Measurements from ENCODE around the gene DRICH1.
"Not testable (repeated sequence)": the region's sequence is repeated elsewhere in the genome, so short reads cannot be mapped to it uniquely, and the experiment has no call there.

Gene DRICH1, protein sequence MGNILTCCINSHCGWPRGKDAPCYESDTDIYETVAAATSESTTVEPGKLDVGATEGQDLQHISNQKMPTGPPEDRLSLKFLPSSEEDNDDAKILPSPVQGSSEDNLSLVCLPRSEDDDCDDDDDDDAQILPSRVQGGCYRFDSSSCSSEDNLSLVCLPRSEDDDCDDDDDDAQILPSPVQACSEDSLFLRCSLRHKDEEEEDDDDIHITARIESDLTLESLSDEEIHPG

DNA sequence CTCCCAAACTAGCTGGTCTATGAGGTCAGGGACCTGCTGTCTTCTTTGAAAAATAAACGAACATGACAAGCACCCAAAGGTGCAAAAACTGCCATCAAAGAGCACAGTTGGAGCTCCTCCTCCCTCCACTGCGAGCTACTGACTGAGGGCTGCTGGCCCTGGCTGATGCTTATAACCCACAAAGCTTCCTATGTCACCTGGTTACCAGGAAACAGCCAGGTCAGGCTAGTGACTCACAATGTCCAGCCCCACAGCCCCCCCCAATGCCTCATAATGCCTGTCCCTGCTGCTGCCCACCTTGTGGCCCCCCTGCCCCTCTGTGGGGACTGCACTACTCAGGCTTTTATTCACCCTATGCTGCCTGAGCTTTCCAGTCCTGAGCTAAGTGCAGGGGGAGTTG lies at the start of gene DRICH1:
Gene DRICH1 (minus strand): TSS at position 144 of the 400 bp plus-strand sequence. CDS start 298 bp downstream, outside the sequence.
- no peak for DNase-seq

DNA sequence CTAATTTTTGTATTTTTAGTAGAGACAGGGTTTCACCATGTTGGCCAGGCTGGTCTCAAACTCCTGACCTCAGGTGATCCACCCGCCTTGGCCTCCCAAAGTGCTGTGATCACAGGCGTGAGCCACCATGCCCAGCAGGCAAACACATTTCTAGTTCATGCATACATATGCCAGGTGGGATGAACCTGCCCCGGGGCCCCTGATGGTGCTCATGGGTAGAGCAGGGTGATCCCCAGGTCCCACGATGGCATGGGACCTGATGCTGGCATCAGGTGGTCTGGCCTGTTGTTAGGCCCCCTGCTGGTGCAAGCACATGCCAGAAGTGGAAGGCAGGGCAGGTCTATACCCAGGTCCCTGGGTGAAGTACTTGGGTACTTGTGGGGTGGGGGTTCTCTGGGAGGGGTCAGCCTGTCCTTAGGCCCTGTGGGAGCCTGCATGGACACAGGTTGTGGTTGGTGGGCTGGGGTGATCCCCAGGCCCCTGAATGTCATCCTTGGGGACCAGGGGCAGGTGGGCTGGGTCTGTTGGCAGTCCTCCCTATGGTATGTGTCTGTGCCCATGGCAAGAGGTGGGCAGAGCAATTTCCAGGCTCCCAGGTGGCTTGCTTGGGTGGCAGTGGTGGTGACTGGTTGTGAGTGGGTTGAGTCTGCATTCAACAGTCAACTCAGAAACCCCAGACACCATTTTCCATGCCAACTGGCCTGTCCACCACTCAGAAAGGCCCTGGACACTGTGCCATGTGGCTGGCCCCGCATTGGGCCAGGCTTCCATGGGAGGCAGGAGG lies 49.1 kb upstream of the DRICH1 start:
- no peak for DNase-seq

DNA sequence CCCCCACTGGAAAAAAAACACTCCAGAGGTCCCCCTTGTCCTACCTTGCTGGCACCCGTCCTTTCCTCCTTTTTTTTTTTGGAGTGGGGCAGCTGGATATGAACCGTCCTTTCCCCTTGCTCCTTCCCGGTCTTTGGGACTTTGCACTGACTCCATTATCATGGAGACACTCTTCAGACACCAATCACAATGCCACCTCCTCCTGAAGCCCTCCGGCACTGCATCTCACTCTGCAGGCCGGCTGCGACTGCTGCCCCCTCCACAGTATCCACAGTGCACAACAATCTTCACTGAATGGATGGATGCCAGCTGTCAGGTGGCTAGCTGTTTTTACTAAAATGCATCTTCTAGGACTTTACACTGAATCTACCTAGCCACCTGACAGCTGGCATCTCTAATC lies 46.0 kb upstream of the DRICH1 start:
- DNase-seq: no peak

DNA sequence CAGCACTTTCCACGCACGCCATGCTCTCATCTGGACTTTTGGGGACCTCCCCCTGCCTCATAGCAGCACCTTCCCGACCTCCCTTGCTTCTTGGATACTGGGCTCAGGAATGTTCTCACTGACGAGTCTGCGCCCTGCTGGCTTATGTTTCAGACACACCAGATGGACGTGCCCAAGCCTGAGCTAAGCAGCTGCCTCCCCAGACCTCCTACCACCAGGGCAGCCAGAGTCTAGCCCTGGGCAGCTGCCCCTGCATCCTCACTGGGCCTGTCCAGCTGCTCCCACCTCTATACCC lies 45.5 kb upstream of the DRICH1 start:
- no peak for DNase-seq

DNA sequence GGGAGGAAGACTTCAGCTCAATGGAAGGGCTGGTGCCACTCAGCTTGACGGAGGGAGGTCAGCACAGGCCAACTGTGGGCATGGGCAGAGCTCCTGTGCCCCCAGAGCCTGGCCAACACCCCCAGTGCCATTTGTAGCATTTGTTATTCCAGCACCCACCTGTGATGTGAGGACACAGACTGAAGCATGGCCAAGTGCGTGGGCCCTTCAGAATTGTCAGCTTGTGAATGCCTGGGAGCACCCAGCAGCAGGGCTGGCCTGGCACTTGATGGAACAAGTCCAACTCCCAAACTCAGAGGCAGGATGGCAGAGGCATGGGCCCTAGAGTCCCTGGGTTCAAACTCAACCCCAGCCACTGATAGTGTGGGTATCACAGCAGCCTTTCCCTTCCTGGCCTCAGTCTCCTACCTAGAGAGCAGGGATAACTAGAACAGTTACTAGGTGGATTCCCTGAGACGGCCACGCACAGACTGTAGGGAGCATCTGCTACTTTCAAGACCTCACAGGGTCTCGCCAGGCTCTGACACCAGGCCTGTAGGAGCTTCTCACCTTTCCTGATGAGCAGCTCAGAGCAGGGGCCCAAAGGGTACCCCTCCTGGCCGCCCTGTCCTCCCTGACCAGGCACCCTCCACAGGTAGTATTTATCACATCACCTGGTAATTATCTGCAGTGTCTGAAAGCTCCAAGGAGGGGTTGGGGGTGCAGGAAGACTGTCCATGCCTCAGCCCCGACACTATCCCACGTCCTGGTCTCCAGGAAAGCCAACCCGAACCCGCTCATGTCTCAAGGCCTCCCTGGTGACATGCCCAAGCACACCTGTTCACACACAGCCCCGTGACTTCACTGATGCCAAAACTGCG lies 45.0 kb upstream of the DRICH1 start:
- DNase-seq: not testable (repeated sequence)

DNA sequence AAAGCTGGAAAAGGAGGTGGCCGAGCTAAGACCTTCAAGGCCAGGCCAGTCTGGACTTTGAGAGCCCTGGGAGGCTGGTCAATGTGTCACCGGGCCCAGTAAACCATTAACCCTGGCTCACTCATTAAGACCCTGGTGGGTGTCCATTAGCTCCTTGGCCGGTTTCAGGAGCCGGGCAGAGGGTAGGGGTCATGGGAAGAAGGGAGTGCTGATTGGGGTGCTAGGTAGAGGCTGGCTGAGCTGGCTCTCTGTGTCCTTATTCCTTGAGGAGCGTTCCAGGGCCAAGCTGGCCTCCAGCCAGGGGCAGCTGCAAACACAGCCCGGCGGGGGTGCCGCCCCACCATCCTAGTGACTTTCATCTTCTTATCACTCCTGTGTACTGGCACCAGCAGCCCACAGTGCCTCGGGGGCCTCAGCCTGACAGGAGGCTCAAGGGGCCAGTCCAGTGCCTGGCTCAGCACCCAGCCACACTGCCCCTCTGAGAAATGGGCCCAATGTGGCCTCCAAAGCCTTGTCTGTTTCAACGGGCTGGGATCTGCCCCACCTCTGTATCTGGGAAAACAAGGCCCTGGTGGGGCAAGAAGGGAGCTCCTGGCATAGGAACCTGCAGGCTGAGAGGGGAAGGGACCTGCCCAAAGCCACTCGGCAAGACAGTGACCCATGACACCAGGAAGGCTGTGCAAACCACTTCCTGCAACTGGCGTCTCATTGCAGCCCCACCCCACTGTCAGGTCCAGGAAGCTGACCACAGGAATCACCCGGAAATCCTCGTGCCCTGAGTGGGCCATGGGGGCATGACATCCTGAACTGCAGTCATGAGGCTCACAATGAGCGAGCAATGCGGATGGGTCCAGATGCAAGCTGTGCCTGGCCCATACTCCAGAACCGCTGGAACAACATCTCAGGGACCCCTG lies 43.6 kb upstream of the DRICH1 start:
- no peak for DNase-seq

DNA sequence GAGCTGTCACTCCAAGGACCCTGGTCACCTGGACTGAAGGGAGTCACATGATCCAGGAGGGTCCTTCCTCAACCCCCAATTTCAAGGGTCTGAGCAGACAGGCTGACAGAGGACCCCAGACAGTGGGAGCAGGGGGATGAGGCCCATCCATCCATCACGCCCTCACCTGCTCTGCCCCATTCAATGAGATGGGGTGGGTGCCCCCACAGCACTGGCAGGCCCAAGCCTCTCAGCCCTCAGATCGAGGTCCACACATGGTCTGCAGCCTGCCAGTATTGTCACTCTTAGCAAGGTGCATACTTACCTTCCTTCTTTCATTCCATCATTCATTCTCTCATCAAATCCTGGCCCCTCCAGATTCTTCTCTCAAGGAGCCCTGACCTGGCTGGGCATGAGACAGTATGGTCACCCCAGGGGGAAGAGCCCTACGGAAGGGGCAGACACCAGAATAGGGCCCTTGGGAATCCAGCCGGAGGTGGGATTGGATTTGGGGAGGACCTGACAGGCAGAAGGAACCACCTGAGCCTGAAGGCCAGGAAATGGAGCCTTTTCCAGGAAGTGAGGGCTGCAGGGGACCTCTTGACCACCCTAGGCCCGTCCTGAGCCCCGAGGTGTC lies 42.9 kb upstream of the DRICH1 start:
- DNase-seq: not testable (repeated sequence)

DNA sequence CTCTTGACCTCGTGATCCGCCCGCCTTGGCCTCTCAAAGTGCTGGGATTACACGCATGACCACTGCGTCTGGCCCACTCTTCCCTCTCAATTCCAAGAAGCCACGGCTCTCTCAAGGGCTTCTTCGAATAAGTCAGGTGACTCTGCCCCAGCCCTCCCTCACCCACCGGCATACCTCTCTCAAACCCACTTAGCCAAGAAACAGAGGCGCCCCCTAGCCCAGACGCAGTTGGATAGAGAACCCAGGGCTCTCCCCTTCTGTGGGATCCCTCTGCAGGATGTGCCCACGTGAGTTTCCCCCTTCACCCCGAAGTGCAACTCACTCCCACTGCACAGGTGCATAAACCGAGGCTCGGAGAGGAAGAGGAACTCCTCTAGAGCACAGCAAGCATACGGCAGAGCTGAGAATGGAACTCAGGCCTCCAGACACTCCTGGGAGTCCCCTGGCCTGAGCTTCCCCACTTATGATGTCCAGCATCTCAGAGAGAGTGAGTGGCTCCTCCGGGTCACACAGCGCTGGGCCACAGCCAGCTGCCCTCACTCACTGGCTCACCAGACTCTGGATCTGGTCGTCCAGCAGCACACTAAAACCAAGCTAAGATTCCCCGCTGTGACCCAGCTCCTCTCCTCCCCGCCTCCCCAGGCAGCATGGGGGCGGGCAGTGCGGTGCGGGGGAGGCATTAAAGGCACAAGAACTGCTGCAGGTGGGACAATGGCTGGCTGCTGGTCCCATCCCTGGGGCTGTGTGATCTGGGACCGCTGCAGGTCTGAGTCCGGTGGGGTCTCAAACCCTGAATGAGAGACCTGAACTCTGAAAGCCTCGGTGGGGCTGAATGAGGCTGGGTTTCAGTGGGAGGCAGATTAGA lies 41.9 kb upstream of the DRICH1 start:
- DNase-seq: no peak

DNA sequence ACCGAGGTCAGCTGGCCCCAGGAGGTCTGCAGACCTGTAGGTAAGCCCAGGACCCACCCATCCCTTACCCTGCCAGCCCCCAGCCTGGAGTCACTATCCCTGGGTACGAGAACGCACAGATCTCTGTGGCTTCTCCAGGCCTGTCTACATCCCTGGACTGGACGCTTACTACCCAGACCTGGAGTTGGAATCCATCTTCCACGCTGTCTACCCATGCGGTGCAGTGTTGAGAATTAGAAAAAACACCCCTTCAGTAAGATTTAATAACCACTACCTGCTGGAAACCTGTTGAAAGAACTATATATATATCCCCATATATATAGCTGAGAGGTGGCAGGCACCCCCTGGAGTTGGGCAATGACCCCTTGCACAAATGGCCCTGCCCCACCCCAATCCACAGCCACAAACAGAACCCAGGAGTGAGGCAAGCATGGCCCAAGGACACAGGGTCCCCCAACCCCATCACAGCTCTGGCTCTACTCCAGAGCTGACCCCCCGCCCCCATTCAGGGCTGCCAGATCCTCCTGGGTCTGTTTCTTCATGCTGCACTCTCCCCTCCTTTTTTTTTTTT lies 41.0 kb upstream of the DRICH1 start:
- no peak for DNase-seq

DNA sequence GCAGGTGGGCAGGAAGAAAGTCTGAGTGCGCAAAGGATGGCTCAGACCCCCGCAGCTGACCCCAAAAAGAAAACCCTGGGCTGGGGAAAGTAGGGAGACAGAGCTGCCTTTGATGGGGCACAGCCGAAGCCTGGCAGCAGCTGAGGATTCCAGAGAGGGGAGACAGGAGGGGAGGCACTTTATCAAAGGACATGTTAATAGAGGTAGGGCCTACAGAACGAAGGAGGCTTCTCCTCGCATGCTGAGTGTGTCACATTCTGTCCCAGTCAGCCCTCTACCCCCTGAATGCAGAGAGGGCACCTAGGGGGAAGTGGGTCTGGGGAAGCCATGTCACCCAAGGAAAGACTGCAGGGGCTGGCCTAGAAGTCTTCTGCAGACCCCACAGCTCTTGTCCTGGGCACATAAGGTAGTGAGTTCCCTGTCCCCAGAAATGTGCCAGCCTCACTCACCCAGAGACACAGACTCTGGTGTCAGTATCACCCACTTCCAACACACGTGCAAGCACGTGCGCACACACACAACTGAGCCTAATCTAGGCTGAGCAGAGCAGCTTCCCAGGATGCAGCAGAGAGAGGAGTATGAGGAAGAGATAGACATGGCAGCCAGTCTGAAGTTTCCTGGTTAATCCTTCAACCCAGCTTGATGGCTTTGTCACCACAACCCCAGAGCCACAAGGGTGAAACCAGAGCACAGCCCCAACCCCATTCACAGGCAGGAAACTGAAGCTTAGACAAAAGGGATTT lies 40.4 kb upstream of the DRICH1 start:
- not testable (repeated sequence) for DNase-seq

DNA sequence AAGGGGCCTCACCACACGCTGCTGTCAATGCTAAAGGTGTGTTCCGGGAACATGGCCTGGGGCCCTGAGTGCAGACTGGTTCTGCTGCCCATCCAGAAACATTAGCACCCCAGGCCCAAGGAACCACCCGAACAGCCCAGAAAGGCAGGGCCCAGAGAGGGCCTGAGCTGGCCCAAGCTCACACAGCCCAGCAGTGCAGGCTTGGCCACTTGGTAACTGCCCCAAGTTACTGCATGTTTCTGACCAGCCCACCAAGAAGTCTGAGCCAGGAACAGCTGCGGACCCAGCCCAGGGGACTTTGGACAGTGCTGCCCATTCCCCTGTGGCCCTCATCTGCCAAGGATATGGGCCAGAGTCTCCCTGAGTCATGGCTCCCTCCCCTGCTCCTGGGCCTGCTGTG lies 39.3 kb upstream of the DRICH1 start:
- DNase-seq: not testable (repeated sequence)

DNA sequence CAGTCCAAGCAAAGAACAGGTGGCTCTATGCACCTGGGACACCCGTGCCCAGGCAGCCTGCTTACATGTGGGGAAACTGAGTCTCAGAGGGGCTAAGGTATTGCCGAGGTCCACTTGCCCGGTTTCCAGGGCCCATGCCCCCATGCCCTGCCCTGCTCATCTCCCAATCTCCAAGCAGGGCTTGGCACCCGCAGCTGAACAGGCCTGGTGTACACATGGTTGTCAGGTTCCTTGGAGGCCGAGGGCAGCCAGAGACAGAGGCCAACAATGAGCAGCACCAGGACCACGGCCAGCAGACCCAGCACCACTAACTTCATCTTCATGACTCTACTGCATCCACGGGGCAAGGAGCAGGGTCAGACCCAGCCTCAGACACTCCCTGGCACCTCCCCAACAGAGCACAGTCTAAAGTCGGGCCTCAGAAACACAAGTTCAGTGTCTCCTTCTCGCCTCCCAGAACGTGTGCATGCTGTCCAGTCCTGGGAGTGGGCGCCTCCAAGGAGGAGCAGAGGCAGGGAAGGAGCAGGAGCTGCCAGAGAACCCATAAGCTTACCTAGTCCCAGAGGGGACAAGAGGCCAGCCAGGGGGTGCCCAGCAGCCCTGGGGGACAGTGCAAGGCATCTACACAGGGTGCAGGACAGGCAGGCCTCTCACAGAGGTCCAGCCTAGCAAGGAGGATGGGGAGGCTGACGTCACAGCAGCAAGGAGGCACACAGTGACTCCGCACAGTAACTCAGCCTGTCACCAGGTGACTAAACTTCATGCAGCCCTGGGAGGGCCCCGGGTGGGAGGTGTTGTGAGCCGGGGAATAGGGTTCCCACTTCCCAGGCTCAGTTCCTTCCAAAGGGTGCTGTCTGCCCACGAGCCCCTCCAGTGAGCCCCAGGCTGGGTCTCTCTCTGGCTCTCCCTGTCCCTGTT lies 38.5 kb upstream of the DRICH1 start:
- DNase-seq: no peak

DNA sequence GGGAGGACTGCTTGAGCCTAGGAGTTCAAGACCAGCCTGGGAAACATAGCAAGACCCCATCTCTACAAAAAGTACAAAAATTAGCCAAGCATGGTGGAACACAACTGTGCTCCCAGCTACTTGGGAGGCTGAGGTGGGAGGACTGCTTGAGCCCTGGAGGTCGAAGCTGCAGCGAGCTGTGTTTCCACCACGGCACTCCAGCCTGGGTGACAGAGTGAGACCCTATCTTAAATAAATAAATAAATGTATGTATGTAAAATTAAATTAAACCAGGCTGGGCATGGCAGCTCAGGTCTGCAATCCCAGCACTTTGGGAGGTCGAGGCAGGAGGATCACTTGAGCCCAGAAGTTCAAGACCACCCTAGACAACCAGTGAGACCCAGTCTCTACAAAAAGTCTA lies 28.3 kb upstream of the DRICH1 start:
- not testable (repeated sequence) for DNase-seq

DNA sequence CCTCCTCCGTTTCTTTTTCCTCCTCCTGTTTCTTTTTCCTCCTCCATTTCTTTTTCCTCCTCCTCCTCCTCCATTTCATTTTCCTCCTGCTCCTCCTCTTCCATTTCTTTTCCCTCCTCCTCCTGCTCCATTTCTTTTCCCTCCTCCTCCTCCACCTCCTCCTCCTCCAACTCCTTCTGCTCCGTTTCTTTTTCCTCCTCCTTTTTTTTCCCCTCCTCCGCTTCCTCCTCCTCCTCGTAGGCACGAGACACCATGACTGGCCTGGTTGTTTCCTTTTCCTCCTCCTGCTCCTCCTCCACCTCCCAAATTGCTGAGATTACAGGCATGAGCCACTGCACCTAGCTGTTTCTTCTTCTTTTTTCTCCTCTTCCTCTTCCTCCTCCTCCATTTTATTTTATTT lies 25.6 kb upstream of the DRICH1 start:
- DNase-seq: no peak

DNA sequence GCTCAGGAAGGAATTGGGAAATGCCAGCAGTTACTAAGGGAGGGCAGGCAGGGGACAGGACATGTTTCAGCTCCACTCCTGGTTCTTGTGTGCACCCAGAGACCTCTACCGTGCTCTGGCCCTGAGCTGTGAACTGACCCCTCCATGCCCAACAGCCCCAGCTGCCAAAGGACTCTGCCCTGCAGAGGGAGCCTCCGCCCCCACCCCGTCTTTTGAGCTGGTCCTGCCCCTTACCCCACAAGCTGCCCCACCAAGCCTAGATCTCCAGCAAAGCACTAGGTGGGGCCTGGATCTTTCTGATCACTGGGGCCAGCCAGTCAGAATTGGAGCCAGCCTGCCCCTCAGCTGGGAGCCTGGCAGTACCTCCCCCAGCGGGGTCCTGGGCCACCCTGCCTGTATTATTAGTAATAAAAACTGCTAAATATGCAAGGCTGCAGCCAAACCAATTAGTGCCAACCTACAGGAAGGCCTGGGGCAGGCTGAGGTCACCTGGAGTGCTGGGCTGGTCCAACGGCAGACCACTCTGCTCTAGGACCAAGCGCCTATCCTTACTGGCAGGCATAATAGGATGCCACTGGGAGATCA lies 23.9 kb upstream of the DRICH1 start:
- DNase-seq: no peak

DNA sequence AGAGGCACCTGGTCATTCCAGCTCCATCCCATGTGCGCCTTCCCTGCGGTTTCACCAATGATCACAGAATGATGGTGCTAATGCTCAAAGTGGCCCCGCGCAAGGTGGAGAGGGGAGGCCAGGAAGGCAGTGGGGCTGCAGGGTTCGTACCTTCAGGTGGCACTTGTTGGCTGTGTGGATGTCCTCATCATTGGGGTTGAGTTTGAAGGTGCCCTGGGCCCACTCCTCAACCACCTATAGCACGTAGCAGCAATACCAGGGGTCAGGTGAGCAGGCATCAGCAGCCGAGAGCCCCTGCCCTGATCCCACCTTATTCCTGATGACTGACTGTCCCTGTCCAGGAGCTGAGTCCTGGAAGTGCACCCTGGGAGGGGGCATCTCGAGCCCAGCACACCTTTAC lies 20.6 kb upstream of the DRICH1 start:
- DNase-seq: no peak

DNA sequence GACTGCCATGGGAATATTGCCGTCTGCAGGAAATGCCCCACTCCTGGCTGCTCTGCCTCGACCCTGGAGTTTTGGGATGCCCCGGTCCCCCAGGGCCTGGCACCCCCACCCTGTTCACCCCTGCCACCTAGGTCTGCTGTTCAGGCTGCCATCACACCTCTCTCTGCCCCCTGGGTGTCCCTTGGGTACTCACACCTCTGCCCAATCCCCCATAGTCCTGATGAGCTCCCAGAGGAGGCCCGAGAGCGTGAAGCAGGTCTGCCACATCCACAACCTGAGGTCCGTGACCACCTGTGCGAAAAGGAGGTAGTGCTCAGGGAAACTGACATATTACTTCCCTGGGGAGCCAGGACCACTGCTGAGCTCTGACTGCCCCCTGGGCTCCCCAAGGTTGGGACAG lies 20.2 kb upstream of the DRICH1 start:
- no peak for DNase-seq

DNA sequence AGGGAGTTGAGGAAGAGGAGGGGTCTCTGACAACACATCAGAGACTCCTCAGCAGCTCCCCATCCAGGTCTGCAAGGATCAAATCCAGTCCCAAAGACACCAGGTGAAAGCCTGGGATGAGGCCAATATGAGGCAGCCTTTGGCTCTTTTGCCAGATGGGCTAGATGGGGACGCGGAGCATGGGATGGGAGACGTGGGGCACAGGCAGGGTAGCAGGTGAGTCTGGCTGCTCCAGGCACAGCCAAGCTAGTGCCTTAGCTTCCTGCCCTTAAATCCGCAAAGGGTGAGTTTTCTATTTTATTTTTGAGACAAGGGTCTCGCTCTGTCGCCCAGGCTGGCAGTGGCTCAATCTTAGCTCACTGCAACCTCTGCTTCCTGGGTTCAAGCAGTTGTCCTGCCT lies 19.6 kb upstream of the DRICH1 start:
- no peak for DNase-seq

DNA sequence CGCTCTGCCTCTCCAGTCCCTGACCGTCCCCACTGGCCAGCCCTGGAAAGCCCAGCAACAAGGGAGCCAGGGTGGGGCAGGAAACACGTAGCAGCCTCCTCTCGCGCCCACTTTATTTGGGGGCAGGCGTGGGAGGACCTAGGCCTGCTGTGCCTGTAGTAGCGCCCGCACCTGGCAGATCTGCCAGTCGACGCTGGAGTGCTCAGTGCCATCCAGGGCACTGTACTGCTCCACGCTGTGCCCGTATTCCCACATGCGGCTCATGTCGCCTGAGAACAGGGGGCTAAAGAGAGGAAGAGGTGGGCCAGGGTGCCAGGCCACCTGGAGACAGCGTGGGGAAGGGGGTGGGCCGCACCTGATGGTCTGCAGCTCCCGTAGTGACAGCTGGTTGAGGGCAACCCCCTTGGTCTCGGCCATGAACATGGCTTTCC lies 17.0 kb upstream of the DRICH1 start:
- DNase-seq: no peak

Measured in CD4-positive, alpha-beta T cell treated with Interleukin-4 for 4 hours (primary cell).